Measurements from ENCODE around the gene ADGRL1. TPM values are rescaled to one million over a fixed set of nuclear protein-coding genes. Genes with fewer than 3 reads are reported as not detected.
A peak's percentile ranks its signal among the peaks of the same experiment; 100 is the strongest.
"Not testable (repeated sequence)": the region's sequence is repeated elsewhere in the genome, so short reads cannot be mapped to it uniquely, and the experiment has no call there.

ADGRL1 gene
- total and polyA plus RNA-seq, 9 of the 15 experiments (the other 6 are each of a cell fraction or from before 2014, with no cell fraction given), result 0.14 to 37.0 (median 8.6) TPM

GRCh38 chr19:14200147-14200841, 5.7 kb downstream of the ADGRL1 start (continued):
- TF ChIP-seq REST (IDR thresholded peaks at IDR 0.05; ENCODE audit: borderline replicate concordance) (peak; percentile 67; the same call in 1 of the 2 replicates), SMC3 (conservative IDR thresholded peaks at IDR 0.05; ENCODE audit: insufficient read depth, low read depth, low read length) (peak; percentile 43; the same call in 1 of the 2 replicates), RB1 (IDR thresholded peaks at IDR 0.05; ENCODE audit: low read depth) (peak; percentile 28; the same call in 1 of the 2 replicates), CBX1 (IDR thresholded peaks at IDR 0.05; ENCODE audit: low read depth) (peak; percentile 21; the same call in 1 of the 2 replicates), HDAC2 (IDR thresholded peaks at IDR 0.05) (peak; percentile 46; the same call in 1 of the 2 replicates), ZBTB33 (CRISPR knock-in tag; IDR thresholded peaks at IDR 0.05) (0 out of 2 replicates have a peak, but pooled peaks have one; percentile 28), MAZ (CRISPR knock-in tag; conservative IDR thresholded peaks at IDR 0.05 in 1 of 2, IDR thresholded peaks at IDR 0.05 in 1 of 2) (peak in 1 of 2 experiments; percentile 80; a peak in 2 of 4 replicates), CTCF (IDR thresholded peaks at IDR 0.05 in 2 of 3, conservative IDR thresholded peaks at IDR 0.05 in 1 of 3; ENCODE audit: insufficient read depth in 2 of 3, low read depth in 1 of 3, low read length in 3 of 3) (peak; percentile 65 to 74 (median 68)), RBM25 (IDR thresholded peaks at IDR 0.05; ENCODE audit: low read depth, low read length, severe bottlenecking) (peak; percentile 86), BCOR (IDR thresholded peaks at IDR 0.05) (peak; percentile 92), ZNF121 (CRISPR knock-in tag; conservative IDR thresholded peaks at IDR 0.05) (peak; percentile 89), FOXK2 (conservative IDR thresholded peaks at IDR 0.05 in 1 of 2, IDR thresholded peaks at IDR 0.05 in 1 of 2; ENCODE audit: low read depth in 2 of 2) (peak; percentile 89), ZBTB7A (IDR thresholded peaks at IDR 0.05; ENCODE audit: borderline replicate concordance, control insufficient read depth, low read depth, low read length) (0 out of 2 replicates have a peak, but pooled peaks have one; percentile 59), SMARCA5 (IDR thresholded peaks at IDR 0.05) (peak; percentile 96)
- TF ChIP-seq REST (CRISPR knock-in tag; IDR thresholded peaks at IDR 0.05; ENCODE audit: low read depth), result not testable (repeated sequence)
